AG09319 (cell line): Measurements from ENCODE around the gene TTC7B.
"Not testable (repeated sequence)": the region's sequence is repeated elsewhere in the genome, so short reads cannot be mapped to it uniquely, and the experiment has no call there.

Experiments used
- DNase-seq: peaks from one replicate; pipeline ENCODE4 v3.0.0-alpha.2; 2010; ENCODE audit warnings: low read depth; ENCODE audit errors: extremely low read depth
- TF ChIP-seq, protein P1 (sequence below): IDR thresholded peaks from 2 replicates; pipeline ENCODE4 v1.5.1; 2011; ENCODE audit warnings: low read depth, mild to moderate bottlenecking, inconsistent platforms, low read length, moderate library complexity

Gene TTC7B

GRCh38 chr14:90534091-90534837, 282.0 kb downstream of the TTC7B start:
- DNase-seq, result no peak
- TF ChIP-seq, protein P1, sequence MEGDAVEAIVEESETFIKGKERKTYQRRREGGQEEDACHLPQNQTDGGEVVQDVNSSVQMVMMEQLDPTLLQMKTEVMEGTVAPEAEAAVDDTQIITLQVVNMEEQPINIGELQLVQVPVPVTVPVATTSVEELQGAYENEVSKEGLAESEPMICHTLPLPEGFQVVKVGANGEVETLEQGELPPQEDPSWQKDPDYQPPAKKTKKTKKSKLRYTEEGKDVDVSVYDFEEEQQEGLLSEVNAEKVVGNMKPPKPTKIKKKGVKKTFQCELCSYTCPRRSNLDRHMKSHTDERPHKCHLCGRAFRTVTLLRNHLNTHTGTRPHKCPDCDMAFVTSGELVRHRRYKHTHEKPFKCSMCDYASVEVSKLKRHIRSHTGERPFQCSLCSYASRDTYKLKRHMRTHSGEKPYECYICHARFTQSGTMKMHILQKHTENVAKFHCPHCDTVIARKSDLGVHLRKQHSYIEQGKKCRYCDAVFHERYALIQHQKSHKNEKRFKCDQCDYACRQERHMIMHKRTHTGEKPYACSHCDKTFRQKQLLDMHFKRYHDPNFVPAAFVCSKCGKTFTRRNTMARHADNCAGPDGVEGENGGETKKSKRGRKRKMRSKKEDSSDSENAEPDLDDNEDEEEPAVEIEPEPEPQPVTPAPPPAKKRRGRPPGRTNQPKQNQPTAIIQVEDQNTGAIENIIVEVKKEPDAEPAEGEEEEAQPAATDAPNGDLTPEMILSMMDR, result no peak

- no peak for DNase-seq
- TF ChIP-seq, protein P1, result no peak
Measured at GRCh38 chr14:90533591-90534021, 282.6 kb downstream of the TTC7B start.

DNA sequence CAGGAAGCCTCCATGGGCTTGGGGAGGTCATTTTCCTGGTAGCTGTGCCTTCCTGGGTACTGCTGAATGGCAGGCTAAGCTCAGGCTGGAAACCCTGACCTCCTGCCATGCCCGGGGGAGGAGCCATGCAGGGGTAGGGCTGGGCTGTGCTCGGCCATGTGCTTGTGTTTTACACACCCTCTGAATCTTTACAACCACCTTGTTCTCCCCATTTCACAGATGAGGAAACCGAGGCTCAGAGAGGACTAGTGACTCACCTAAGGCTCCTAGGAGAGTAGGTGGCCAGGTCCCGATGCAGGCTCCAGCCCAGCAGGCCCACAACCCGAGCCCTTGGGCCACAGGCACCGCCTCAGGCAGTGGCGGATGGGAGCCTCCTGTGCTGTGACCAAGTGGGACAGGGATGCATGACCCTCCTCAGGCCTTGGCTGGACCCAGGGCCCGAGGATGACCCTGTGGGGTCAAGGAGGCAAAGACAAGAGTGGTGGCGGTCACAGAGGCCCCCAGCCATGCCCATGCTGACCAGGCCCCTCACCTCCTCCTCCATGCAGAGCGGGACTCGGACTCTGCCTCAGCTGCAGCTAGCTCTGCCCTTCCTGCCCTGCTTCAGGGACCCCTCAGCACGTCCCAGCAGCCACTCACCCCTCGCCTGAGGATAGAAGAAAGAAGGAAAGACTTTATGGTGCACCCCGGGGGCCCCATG, 283.3 kb downstream of the TTC7B start:
- TF ChIP-seq, protein P1, result no peak
- DNase-seq, result no peak

DNA sequence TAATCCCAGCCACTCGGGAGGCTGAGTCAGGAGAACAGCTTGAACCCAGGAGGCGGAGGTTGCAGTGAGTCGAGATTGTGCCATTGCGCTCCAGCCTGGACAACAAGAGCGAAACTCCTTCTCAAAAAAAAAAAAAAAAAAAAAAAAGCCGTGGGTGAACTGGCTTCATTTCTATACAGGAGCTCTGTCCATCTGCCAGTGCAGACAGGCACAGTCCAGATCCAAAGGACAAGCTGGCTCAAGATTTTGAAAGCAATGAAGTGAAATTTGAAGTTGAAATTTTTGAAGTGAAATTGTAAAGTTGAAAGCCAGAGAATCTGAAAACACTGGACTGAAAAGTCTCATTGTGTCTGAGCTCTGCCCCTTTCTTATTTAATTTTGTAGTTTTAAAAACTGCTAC, 284.7 kb downstream of the TTC7B start:
- DNase-seq, result no peak
- TF ChIP-seq, protein P1, result no peak

- no peak for DNase-seq
- TF ChIP-seq, protein P1, result no peak
Measured at GRCh38 chr14:90530523-90530922, 285.7 kb downstream of the TTC7B start.

GRCh38 chr14:90527978-90528377, 288.3 kb downstream of the TTC7B start:
- TF ChIP-seq, protein P1, result no peak
- DNase-seq, result no peak

GRCh38 chr14:90526536-90526935, 289.7 kb downstream of the TTC7B start:
- not testable (repeated sequence) for DNase-seq

- not testable (repeated sequence) for DNase-seq
Measured at GRCh38 chr14:90525353-90526028, 290.7 kb downstream of the TTC7B start.
